Measurements from ENCODE around the gene TKT. TPM values are rescaled to one million over a fixed set of nuclear protein-coding genes. Genes with fewer than 3 reads are reported as not detected.

TKT gene
- total RNA-seq, 1 experiment from 2014 or later, result 186 TPM

GRCh38 chr3:53243785-53244184 lies 12.0 kb downstream of the TKT start:
- ChIA-PET POLR2A (ENCODE audit: low non-redundant PET) (no interaction called here), CTCF (no interaction called here)
- Histone ChIP-seq H3K36me3 (ENCODE audit: insufficient read depth, low read length, poor library complexity, severe bottlenecking) (peaks cover 7% of the 10 kb centered on the region), H3K9me3 (ENCODE audit: low read depth, low read length, poor library complexity, severe bottlenecking) (no peaks in the 10 kb centered on the region), H3K27ac (ENCODE audit: low read depth, low read length, poor library complexity, severe bottlenecking) (no peak overlapping the region), H3K27me3 (replicated peaks; ENCODE audit: insufficient read depth, low read depth, low read length, poor library complexity) (no peaks in the 10 kb centered on the region), H3K4me3 (ENCODE audit: low read depth, low read length, poor library complexity, severe bottlenecking) (no peak overlapping the region), H3K4me1 (ENCODE audit: insufficient read depth, low read length, poor library complexity, severe bottlenecking) (peaks cover 10% of the 10 kb centered on the region)
- no TSS peak for BruUV-seq (replicated peaks)
- TF ChIP-seq EZH2 (IDR thresholded peaks at IDR 0.05; ENCODE audit: borderline replicate concordance, low read depth, low read length, poor library complexity, severe bottlenecking) (no peak), CTCF (conservative IDR thresholded peaks at IDR 0.05; ENCODE audit: low read depth, low read length) (no peak)
- intact Hi-C loops (cut with micrococcal nuclease; ENCODE audit: unreplicated experiment), result no loop called here
- DNase-seq (ENCODE audit: low spot score), result no peak

- POLR2A ChIA-PET (ENCODE audit: low non-redundant PET), result no interaction called here
- DNase-seq (ENCODE audit: low spot score), result peak; percentile 39
- no peaks in the 10 kb centered on the region for H3K27me3 ChIP-seq (replicated peaks; ENCODE audit: insufficient read depth, low read depth, low read length, poor library complexity)
- peak overlapping the region; percentile 30 for H3K27ac ChIP-seq (ENCODE audit: low read depth, low read length, poor library complexity, severe bottlenecking)
- no TSS peak for BruUV-seq (replicated peaks)
- no peak overlapping the region for H3K4me3 ChIP-seq (ENCODE audit: low read depth, low read length, poor library complexity, severe bottlenecking)
- TF ChIP-seq EZH2 (IDR thresholded peaks at IDR 0.05; ENCODE audit: borderline replicate concordance, low read depth, low read length, poor library complexity, severe bottlenecking) (no peak), CTCF (conservative IDR thresholded peaks at IDR 0.05; ENCODE audit: low read depth, low read length) (no peak)
- CTCF ChIA-PET, result no interaction called here
- intact Hi-C loops (cut with micrococcal nuclease; ENCODE audit: unreplicated experiment), result no loop called here
- H3K9me3 ChIP-seq (ENCODE audit: low read depth, low read length, poor library complexity, severe bottlenecking), result no peaks in the 10 kb centered on the region
- H3K4me1 ChIP-seq (ENCODE audit: insufficient read depth, low read length, poor library complexity, severe bottlenecking), result peaks cover 16% of the 10 kb centered on the region
- H3K36me3 ChIP-seq (ENCODE audit: insufficient read depth, low read length, poor library complexity, severe bottlenecking), result peaks cover 7% of the 10 kb centered on the region
Observed at GRCh38 chr3:53243165-53243564, 12.7 kb downstream of the TKT start.

GRCh38 chr3:53242642-53243041 lies 13.2 kb downstream of the TKT start:
- POLR2A ChIA-PET (ENCODE audit: low non-redundant PET), result no interaction called here
- CTCF ChIA-PET, result no interaction called here
- no peak for DNase-seq (ENCODE audit: low spot score)
- peak overlapping the region; percentile 30 for H3K27ac ChIP-seq (ENCODE audit: low read depth, low read length, poor library complexity, severe bottlenecking)
- no peak overlapping the region for H3K4me3 ChIP-seq (ENCODE audit: low read depth, low read length, poor library complexity, severe bottlenecking)
- H3K36me3 ChIP-seq (ENCODE audit: insufficient read depth, low read length, poor library complexity, severe bottlenecking), result peaks cover 7% of the 10 kb centered on the region
- H3K4me1 ChIP-seq (ENCODE audit: insufficient read depth, low read length, poor library complexity, severe bottlenecking), result peaks cover 20% of the 10 kb centered on the region
- no peaks in the 10 kb centered on the region for H3K9me3 ChIP-seq (ENCODE audit: low read depth, low read length, poor library complexity, severe bottlenecking)
- TF ChIP-seq CTCF (conservative IDR thresholded peaks at IDR 0.05; ENCODE audit: low read depth, low read length) (no peak), EZH2 (IDR thresholded peaks at IDR 0.05; ENCODE audit: borderline replicate concordance, low read depth, low read length, poor library complexity, severe bottlenecking) (no peak)
- no TSS peak for BruUV-seq (replicated peaks)
- intact Hi-C loops (cut with micrococcal nuclease; ENCODE audit: unreplicated experiment), result no loop called here
- H3K27me3 ChIP-seq (replicated peaks; ENCODE audit: insufficient read depth, low read depth, low read length, poor library complexity), result no peaks in the 10 kb centered on the region

All from A673 (cell line).